H9 (cell line): ENCODE data around the gene MAPKAP1. TPM values are rescaled to one million over a fixed set of nuclear protein-coding genes. Genes with fewer than 3 reads are reported as not detected.

Experiments
- DNase-seq: peaks from one replicate; pipeline ENCODE4 v3.0.0-alpha.2; 2017
- H2AFZ ChIP-seq: one replicate; pipeline ENCODE4 v1.6.1; 2013; ENCODE audit warnings: mild to moderate bottlenecking, low read length, control low read depth, moderate library complexity
- H2AK5ac ChIP-seq: 2 replicates; pipeline ENCODE4 v1.6.1; 2013; ENCODE audit warnings: low read length, control low read depth, mixed read lengths; ENCODE audit not compliant: insufficient read length
- H2BK120ac ChIP-seq: one replicate; pipeline ENCODE4 v1.6.1; 2013; ENCODE audit warnings: low read depth, mild to moderate bottlenecking, low read length, control low read depth, inconsistent platforms; ENCODE audit not compliant: poor library complexity, severe bottlenecking
- H2BK12ac ChIP-seq: 2 replicates; pipeline ENCODE4 v1.6.1; 2013; ENCODE audit warnings: low read length, control low read depth, mixed read lengths, low read depth; ENCODE audit not compliant: insufficient read length
- H2BK15ac ChIP-seq: 2 replicates; pipeline ENCODE4 v1.6.1; 2013; ENCODE audit warnings: low read depth, low read length, control low read depth
- H2BK20ac ChIP-seq: one replicate; pipeline ENCODE4 v1.6.1; 2013; ENCODE audit warnings: low read depth, mild to moderate bottlenecking, low read length, control low read depth, inconsistent platforms; ENCODE audit not compliant: poor library complexity, severe bottlenecking
- H2BK5ac ChIP-seq: 2 replicates; pipeline ENCODE4 v1.6.1; 2013; ENCODE audit warnings: low read length, control low read depth, mixed read lengths; ENCODE audit not compliant: insufficient read length
- H3K14ac ChIP-seq: 2 replicates; pipeline ENCODE4 v1.6.1; 2013; ENCODE audit warnings: low read length, control low read depth; ENCODE audit not compliant: insufficient read depth
- H3K18ac ChIP-seq: 2 replicates; pipeline ENCODE4 v1.6.1; 2013; ENCODE audit warnings: low read depth, mild to moderate bottlenecking, mixed read lengths, low read length, control low read depth; ENCODE audit not compliant: insufficient read length
- H3K23ac ChIP-seq: 2 replicates; pipeline ENCODE4 v1.6.1; 2013; ENCODE audit warnings: low read length, control low read depth, mixed read lengths, low read depth; ENCODE audit not compliant: insufficient read length
- H3K23me2 ChIP-seq: 2 replicates; pipeline ENCODE4 v1.6.1; 2013; ENCODE audit warnings: low read depth, mild to moderate bottlenecking, mixed read lengths, low read length, control low read depth; ENCODE audit not compliant: insufficient read length, poor library complexity, severe bottlenecking
- H3K27ac ChIP-seq: 2 replicates; pipeline ENCODE4 v1.5.1; 2013; ENCODE audit warnings: low read length, control low read depth, mixed read lengths, low read depth; ENCODE audit not compliant: insufficient read length
- H3K27me3 ChIP-seq: 2 replicates; pipeline ENCODE4 v1.6.1; 2013; ENCODE audit warnings: low read length, control low read depth, inconsistent platforms; ENCODE audit not compliant: insufficient read depth
- H3K4ac ChIP-seq: 2 replicates; pipeline ENCODE4 v1.6.1; 2013; ENCODE audit warnings: low read depth, mild to moderate bottlenecking, control low read depth, inconsistent platforms, low read length, moderate library complexity
- H3K4me1 ChIP-seq: 2 replicates; pipeline ENCODE4 v1.6.1; 2013; ENCODE audit warnings: low read length, control low read depth, inconsistent platforms; ENCODE audit not compliant: insufficient read depth
- H3K4me2 ChIP-seq: 2 replicates; pipeline ENCODE4 v1.6.1; 2013; ENCODE audit warnings: low read length, control low read depth, mixed read lengths; ENCODE audit not compliant: insufficient read length, insufficient read depth
- H3K56ac ChIP-seq: 2 replicates; pipeline ENCODE4 v1.6.1; 2013; ENCODE audit warnings: low read depth, mild to moderate bottlenecking, mixed read lengths, low read length, control low read depth; ENCODE audit not compliant: insufficient read length
- H3K79me1 ChIP-seq: 2 replicates; pipeline ENCODE4 v1.6.1; 2013; ENCODE audit warnings: low read depth, mild to moderate bottlenecking, moderate library complexity, low read length, control low read depth, inconsistent platforms; ENCODE audit not compliant: insufficient read depth, poor library complexity, severe bottlenecking
- H3K79me2 ChIP-seq: 2 replicates; pipeline ENCODE4 v1.6.1; 2013; ENCODE audit warnings: low read length, control low read depth, inconsistent platforms; ENCODE audit not compliant: insufficient read depth
- H3K9ac ChIP-seq: 2 replicates; pipeline ENCODE4 v1.6.1; 2013; ENCODE audit warnings: low read length, control low read depth, mixed read lengths; ENCODE audit not compliant: insufficient read length; ENCODE audit errors: extremely low read depth
- H3K9me3 ChIP-seq: one replicate; pipeline ENCODE4 v1.6.1; 2013; ENCODE audit warnings: low read depth, low read length, inconsistent platforms; ENCODE audit not compliant: control insufficient read depth
- H3T11ph ChIP-seq: one replicate; pipeline ENCODE4 v1.6.1; 2013; ENCODE audit warnings: mild to moderate bottlenecking, low read length, control low read depth, inconsistent platforms
- H4K20me1 ChIP-seq: one replicate; pipeline ENCODE4 v1.6.1; 2013; ENCODE audit not compliant: control insufficient read depth, insufficient read length, insufficient read depth
- H4K5ac ChIP-seq: 2 replicates; pipeline ENCODE4 v1.6.1; 2013; ENCODE audit warnings: low read depth, mild to moderate bottlenecking, mixed read lengths, low read length, control low read depth; ENCODE audit not compliant: insufficient read length
- H4K8ac ChIP-seq: replicated peaks from 2 replicates; pipeline ENCODE4 v1.6.1; 2013; ENCODE audit warnings: low read length, control low read depth, mixed read lengths, low read depth; ENCODE audit not compliant: insufficient read length
- H4K91ac ChIP-seq: 2 replicates; pipeline ENCODE4 v1.6.1; 2013; ENCODE audit warnings: low read depth, mild to moderate bottlenecking, moderate library complexity, mixed read lengths, low read length, control low read depth; ENCODE audit not compliant: insufficient read length
- H3K27ac Mint-ChIP-seq, 3 experiments: 2 replicates in 2 of 3; 3 replicates in 1 of 3; pipeline ENCODE4 v1.8.0; 2020 to 2021; ENCODE audit warnings: mixed read lengths in 3 of 3, mild to moderate bottlenecking in 1 of 3, moderate library complexity in 1 of 3
- H3K27me3 Mint-ChIP-seq: 2 replicates; pipeline ENCODE4 v1.8.0; 2021; ENCODE audit warnings: low read depth, mild to moderate bottlenecking, moderate library complexity, mixed read lengths
- H3K36me3 Mint-ChIP-seq, 3 experiments: 2 replicates in 2 of 3; 3 replicates in 1 of 3; pipeline ENCODE4 v1.8.0; 2020 to 2021; ENCODE audit warnings: low read depth in 3 of 3, mixed read lengths in 3 of 3; ENCODE audit not compliant: insufficient read depth in 1 of 3
- H3K4me1 Mint-ChIP-seq, 2 experiments: 2 replicates each; pipeline ENCODE4 v1.8.0; 2020; ENCODE audit warnings: mixed read lengths in 2 of 2
- H3K4me3 Mint-ChIP-seq, 2 experiments: 2 replicates in 1 of 2; 3 replicates in 1 of 2; pipeline ENCODE4 v1.8.0; 2020 to 2021; ENCODE audit warnings: mild to moderate bottlenecking in 2 of 2, mixed read lengths in 2 of 2, moderate library complexity in 1 of 2
- H3K9me3 Mint-ChIP-seq, 2 experiments: 2 replicates in 1 of 2; 3 replicates in 1 of 2; pipeline ENCODE4 v1.8.0; 2020; ENCODE audit warnings: mild to moderate bottlenecking in 2 of 2, mixed read lengths in 2 of 2, moderate library complexity in 1 of 2
- WGBS: extraction: QIAGEN DNeasy Blood & Tissue Kit; methylation state at CpG from one replicate; pipeline ENCODE4 v1.1.7; 2013; ENCODE audit warnings: missing lambda C conversion rate, low lambda C conversion rate, mixed read lengths; ENCODE audit not compliant: insufficient read length; ENCODE audit errors: extremely low coverage; 5-methylcytosine and 5-hydroxymethylcytosine counted together
- total RNA-seq: library from RNA; stranded (reverse); gene quantifications from 2 replicates; pipeline ENCODE4 v1.2.1, GENCODE V29; 2021
- TF ChIP-seq, protein P1 (sequence below): fragments of 200-600 bp; sonication (generic); conservative IDR thresholded peaks from 3 replicates; pipeline ENCODE4 v1.8.0; 2021; ENCODE audit warnings: antibody characterized with exemption, mild to moderate bottlenecking

MAPKAP1 gene
- total RNA-seq, 1 experiment from 2014 or later = 97.0 TPM

DNA sequence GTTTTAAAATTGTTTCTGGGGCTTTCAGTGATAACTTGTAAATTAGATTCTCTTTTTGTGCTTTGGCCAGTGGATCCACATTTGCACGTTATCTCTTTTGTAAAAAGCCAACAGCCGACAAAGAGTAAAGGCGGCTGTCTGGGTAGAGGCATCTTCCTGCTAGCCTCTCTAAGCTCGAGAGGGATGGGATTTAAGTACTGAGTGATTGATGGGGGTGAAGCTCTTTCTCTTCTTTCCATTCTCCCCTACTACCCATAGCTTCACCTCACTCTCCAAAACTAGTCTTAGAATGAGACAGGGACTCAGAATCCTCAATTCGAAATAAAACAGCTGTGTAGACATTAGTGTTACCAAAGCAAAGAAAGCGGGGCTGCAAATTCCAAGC, 43.6 kb upstream of the MAPKAP1 start:
- H3K27ac Mint-ChIP-seq = peak overlapping the region in 2 of 3 experiments; percentile 2 to 89; a peak in 3 of 7 replicates
- TF ChIP-seq, protein P1, sequence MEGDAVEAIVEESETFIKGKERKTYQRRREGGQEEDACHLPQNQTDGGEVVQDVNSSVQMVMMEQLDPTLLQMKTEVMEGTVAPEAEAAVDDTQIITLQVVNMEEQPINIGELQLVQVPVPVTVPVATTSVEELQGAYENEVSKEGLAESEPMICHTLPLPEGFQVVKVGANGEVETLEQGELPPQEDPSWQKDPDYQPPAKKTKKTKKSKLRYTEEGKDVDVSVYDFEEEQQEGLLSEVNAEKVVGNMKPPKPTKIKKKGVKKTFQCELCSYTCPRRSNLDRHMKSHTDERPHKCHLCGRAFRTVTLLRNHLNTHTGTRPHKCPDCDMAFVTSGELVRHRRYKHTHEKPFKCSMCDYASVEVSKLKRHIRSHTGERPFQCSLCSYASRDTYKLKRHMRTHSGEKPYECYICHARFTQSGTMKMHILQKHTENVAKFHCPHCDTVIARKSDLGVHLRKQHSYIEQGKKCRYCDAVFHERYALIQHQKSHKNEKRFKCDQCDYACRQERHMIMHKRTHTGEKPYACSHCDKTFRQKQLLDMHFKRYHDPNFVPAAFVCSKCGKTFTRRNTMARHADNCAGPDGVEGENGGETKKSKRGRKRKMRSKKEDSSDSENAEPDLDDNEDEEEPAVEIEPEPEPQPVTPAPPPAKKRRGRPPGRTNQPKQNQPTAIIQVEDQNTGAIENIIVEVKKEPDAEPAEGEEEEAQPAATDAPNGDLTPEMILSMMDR = no peak
- Histone ChIP-seq H3K4ac (no peak overlapping the region), H3K14ac (no peak overlapping the region), H3K4me1 (peaks cover 2% of the 10 kb centered on the region; the same call in 1 of the 2 replicates), H3K79me2 (no peaks in the 10 kb centered on the region), H2BK20ac (no peak overlapping the region), H3K18ac (no peak overlapping the region), H2AFZ (no peak overlapping the region), H4K5ac (no peak overlapping the region), H4K8ac (no peak overlapping the region), H3K9me3 (no peaks in the 10 kb centered on the region), H2AK5ac (no peak overlapping the region), H2BK12ac (no peak overlapping the region), H3K23me2 (peaks cover 15% of the 10 kb centered on the region), H2BK15ac (no peak overlapping the region), H2BK120ac (no peak overlapping the region), H3T11ph (no peak overlapping the region), H4K91ac (no peak overlapping the region), H3K56ac (no peak overlapping the region), H3K79me1 (no peaks in the 10 kb centered on the region), H4K20me1 (no peaks in the 10 kb centered on the region), H3K23ac (no peak overlapping the region), H2BK5ac (no peak overlapping the region), H3K27ac (no peak overlapping the region), H3K27me3 (no peaks in the 10 kb centered on the region), H3K9ac (no peak overlapping the region), H3K4me2 (peak overlapping the region; percentile 30)
- H3K4me1 Mint-ChIP-seq = peaks cover 60 to 67% of the 10 kb centered on the region in 2 experiments
- peak overlapping the region; percentile 57 to 84 for H3K4me3 Mint-ChIP-seq
- peaks cover 2% of the 10 kb centered on the region for H3K27me3 Mint-ChIP-seq
- H3K9me3 Mint-ChIP-seq = no peaks in the 10 kb centered on the region; a peak in 1 of 5 replicates
- no CpG with 5 or more reads among the region's 6 CpGs for WGBS
- peaks cover 10 to 18% (median 11%) of the 10 kb centered on the region in 3 experiments; a peak in 6 of 7 replicates for H3K36me3 Mint-ChIP-seq
- no peak for DNase-seq
